GM12878 (cell line): ENCODE measurements around the gene BRI3BP. TPM values are rescaled to one million over a fixed set of nuclear protein-coding genes. Genes with fewer than 3 reads are reported as not detected.

Experiments
- ATAC-seq: fragments of 200-7000 bp; cut with Tn5 transposase; 3 replicates; pipeline ENCODE4 v1.9.1; 2020; ENCODE audit warnings: mild to moderate bottlenecking, moderate library complexity
- BruUV-seq: library from RNA; stranded (reverse); fragments of 400-500 nt; replicated peaks from 2 replicates; lab custom pipeline; 2021; lab: Mats Ljungman, UMichigan
- CTCF ChIA-PET: fragments of 300-600 bp; sonication (Branson Sonifier 250); formaldehyde crosslinking; extraction: SDS; loops from one replicate; lab custom pipeline; 2021; ENCODE audit warnings: inconsistent platforms; lab: Yijun Ruan, JAX
- POLR2A ChIA-PET: fragments of 350-600 bp; formaldehyde crosslinking; extraction: SDS; loops from one replicate; lab custom pipeline; 2021; ENCODE audit warnings: inconsistent platforms; lab: Charles Lee
- RAD21 ChIA-PET: fragments of 300-600 bp; sonication (Branson Sonifier 250); formaldehyde crosslinking; loops from one replicate; lab custom pipeline; 2023; ENCODE audit warnings: antibody characterized with exemption; ENCODE audit not compliant: unreplicated experiment; lab: Charles Lee
- SMC1A ChIA-PET: fragments of 300-600 bp; sonication (Branson Sonifier 250); formaldehyde crosslinking; loops from one replicate; lab custom pipeline; 2023; ENCODE audit not compliant: unreplicated experiment, uncharacterized antibody; lab: Charles Lee
- DNase-seq: peaks from one replicate; pipeline ENCODE4 v3.0.0-alpha.2; 2011; ENCODE audit warnings: low read depth, low spot score
- FAIRE-seq: peaks from 3 replicates; lab custom pipeline; 2011; peaks lifted over from hg19 to GRCh38; lab: Jason Lieb, UNC
- H2AFZ ChIP-seq: 2 replicates; pipeline ENCODE4 v1.6.0; 2011; ENCODE audit warnings: low read depth, low read length, control low read depth; ENCODE audit not compliant: control insufficient read depth
- H3K27ac ChIP-seq: 2 replicates; pipeline ENCODE4 v1.5.1; 2011; ENCODE audit warnings: control low read depth; ENCODE audit not compliant: control insufficient read depth, insufficient read depth
- H3K27me3 ChIP-seq, 2 experiments: replicated peaks in 1 of 2; 2 replicates each; pipeline versions ENCODE4 v1.6.0 to v1.6.1; 2011; ENCODE audit warnings: low read length in 1 of 2; ENCODE audit not compliant: control insufficient read depth in 2 of 2, insufficient read depth in 2 of 2
- H3K36me3 ChIP-seq, 2 experiments: 2 replicates each; pipeline ENCODE4 v1.5.1; 2011; ENCODE audit warnings: low read length in 1 of 2; ENCODE audit not compliant: control insufficient read depth in 2 of 2, insufficient read depth in 2 of 2
- H3K4me1 ChIP-seq: 2 replicates; pipeline ENCODE4 v1.6.1; 2011; ENCODE audit warnings: mild to moderate bottlenecking, low read length, moderate library complexity, mixed read lengths; ENCODE audit not compliant: control insufficient read depth, insufficient read depth
- H3K4me2 ChIP-seq: 2 replicates; pipeline ENCODE4 v1.6.0; 2011; ENCODE audit warnings: control low read depth; ENCODE audit not compliant: control insufficient read depth, insufficient read depth
- H3K4me3 ChIP-seq: fragments of 200-600 bp; sonication (generic); 2 replicates; pipeline ENCODE4 v1.5.1; 2016
- H3K79me2 ChIP-seq: 2 replicates; pipeline ENCODE4 v1.6.0; 2011; ENCODE audit warnings: low read length; ENCODE audit not compliant: control insufficient read depth, insufficient read depth
- H3K9ac ChIP-seq: 2 replicates; pipeline ENCODE4 v1.8.0; 2011; ENCODE audit warnings: low read length, control low read depth, mixed read lengths; ENCODE audit not compliant: control insufficient read depth, insufficient read depth
- H3K9me3 ChIP-seq: replicated peaks from 3 replicates; pipeline ENCODE4 v1.5.1; 2011; ENCODE audit warnings: mild to moderate bottlenecking, low read length; ENCODE audit not compliant: control insufficient read depth, insufficient read depth
- H4K20me1 ChIP-seq: 2 replicates; pipeline ENCODE4 v1.6.0; 2011; ENCODE audit not compliant: control insufficient read depth, insufficient read depth
- BACH1 ChIP-seq: fragments of 450-650 bp; IDR thresholded peaks from 2 replicates; pipeline ENCODE4 v1.6.1; 2017; ENCODE audit warnings: mild to moderate bottlenecking, borderline replicate concordance
- EGR1 ChIP-seq, 2 experiments: IDR thresholded peaks; 1 replicate in 1 of 2; 2 replicates in 1 of 2; pipeline ENCODE4 v1.6.1; 2011 to 2012; ENCODE audit warnings: low read depth in 2 of 2, low read length in 2 of 2, borderline replicate concordance in 1 of 2, mild to moderate bottlenecking in 1 of 2, moderate library complexity in 1 of 2
- IKZF2 ChIP-seq, 2 experiments: fragments of 450-650 bp; IDR thresholded peaks; 2 replicates each; pipeline ENCODE4 v1.6.1; 2017; ENCODE audit warnings: mild to moderate bottlenecking in 2 of 2, moderate library complexity in 2 of 2
- KLF5 ChIP-seq: fragments of 450-650 bp; IDR thresholded peaks from 2 replicates; pipeline ENCODE4 v1.6.1; 2014; ENCODE audit warnings: mild to moderate bottlenecking; ENCODE audit not compliant: partially characterized antibody
- NFYB ChIP-seq: IDR thresholded peaks from 2 replicates; pipeline ENCODE4 v1.6.1; 2011; ENCODE audit warnings: low read depth, mild to moderate bottlenecking, low read length, improper control_type of control experiment, moderate library complexity; ENCODE audit not compliant: insufficient read depth
- RBBP5 ChIP-seq: fragments of 200-600 bp; sonication (generic); conservative IDR thresholded peaks from 2 replicates; pipeline ENCODE4 v1.6.1; 2016
- SRF ChIP-seq, 2 experiments: IDR thresholded peaks; 2 replicates each; pipeline ENCODE4 v1.6.1; 2011; ENCODE audit warnings: low read depth in 2 of 2, low read length in 2 of 2, mild to moderate bottlenecking in 1 of 2, moderate library complexity in 1 of 2
- WGBS: methylation state at CpG from one replicate; pipeline ENCODE4 v1.1.6; 2016; ENCODE audit warnings: low lambda C conversion rate; ENCODE audit not compliant: insufficient replicate concordance, insufficient coverage; ENCODE audit errors: missing lambda C conversion rate; 5-methylcytosine and 5-hydroxymethylcytosine counted together
- in situ Hi-C: fragments of 300-500 bp; cut with MboI; formaldehyde crosslinking; loops from 9 replicates; pipeline ENCODE4 v1.14.3; 2018; ENCODE audit warnings: mixed read lengths
- intact Hi-C: fragments of 100-400 bp; cut with micrococcal nuclease; formaldehyde crosslinking; loops from one replicate; pipeline ENCODE4 v1.14.2; 2022; ENCODE audit not compliant: unreplicated experiment
- polyA plus RNA-seq, 11 experiments: library from polyadenylated mRNA; depleted of rRNA in 4 of 11; unstranded in 6 of 11; stranded (reverse) in 5 of 11; fragments of >200 nt; fragmentation: Nextera tagmentation in 4 of 11; fragmentation: Illumina TruSeq in 1 of 11; extraction: Ambion mirVana in 4 of 11; extraction: Trizol in 1 of 11; gene quantifications; 1 replicate in 1 of 11; 2 replicates in 10 of 11; pipeline versions ENCODE4 v1.2.1 to v1.2.3, GENCODE V29; 2011 to 2016; ENCODE audit warnings: inconsistent platforms in 2 of 11, missing spikeins in 2 of 11, low read depth in 1 of 11
- total RNA-seq, 4 experiments: library from RNA; depleted of rRNA in 3 of 4; stranded (reverse); fragments of >200 nt in 3 of 4; fragmentation: Illumina TruSeq in 1 of 4; extraction: Trizol in 1 of 4; gene quantifications; 2 replicates each; pipeline versions ENCODE4 v1.2.1 to v1.2.3, GENCODE V29; 2013 to 2021
- TF ChIP-seq, protein P1 (sequence below): fragments of 450-650 bp; IDR thresholded peaks from 2 replicates; pipeline ENCODE4 v1.6.1; 2017; ENCODE audit warnings: antibody characterized with exemption, mild to moderate bottlenecking, moderate library complexity
- TF ChIP-seq, protein P2 (sequence below): IDR thresholded peaks from 2 replicates; pipeline ENCODE4 v1.6.1; 2012; ENCODE audit warnings: improper control_type of control experiment, low read depth, low read length; ENCODE audit not compliant: insufficient replicate concordance
- TF ChIP-seq, protein P3 (sequence below): fragments of 450-650 bp; IDR thresholded peaks from 2 replicates; pipeline ENCODE4 v1.6.1; 2018; ENCODE audit warnings: borderline replicate concordance, mild to moderate bottlenecking; ENCODE audit not compliant: partially characterized antibody

BRI3BP gene
- total and polyA plus RNA-seq, 10 of the 15 experiments (the other 5 are each of a cell fraction or from before 2014, with no cell fraction given), result 11.5 to 37.0 (median 28.5) TPM

DNA sequence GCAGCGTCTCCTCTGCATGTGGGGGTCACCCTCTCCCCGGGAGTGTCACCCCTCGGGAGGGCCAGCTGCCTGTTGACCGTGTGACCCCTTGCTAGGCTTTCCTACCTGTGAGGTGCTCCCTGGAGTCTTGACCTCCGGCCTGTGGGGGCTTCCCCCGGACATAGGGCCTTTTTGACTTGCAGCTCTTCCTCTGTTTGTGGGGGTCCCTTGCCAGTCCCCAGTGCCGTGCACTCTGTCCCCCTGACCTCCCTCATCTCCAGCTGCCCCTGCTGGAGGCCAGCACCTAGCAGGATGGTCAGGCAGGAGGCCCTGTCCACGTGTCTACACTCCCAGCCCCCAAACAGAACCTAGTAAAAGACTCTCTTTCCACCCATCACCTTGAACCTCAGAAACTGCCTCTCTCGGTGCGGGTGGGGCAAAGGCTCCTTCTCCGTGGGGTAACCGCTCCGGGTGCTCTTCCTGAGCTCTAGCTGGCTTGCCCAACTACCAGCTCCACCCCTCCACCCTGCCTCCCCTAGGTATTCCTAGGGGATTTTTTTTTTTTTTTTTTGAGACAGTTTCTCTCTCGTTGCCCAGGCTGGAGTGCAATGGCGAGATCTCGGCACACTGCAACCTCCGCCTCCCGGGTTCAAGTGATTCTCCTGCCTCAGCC lies 72.6 kb downstream of the BRI3BP start (continued):
- TF ChIP-seq, protein P1, sequence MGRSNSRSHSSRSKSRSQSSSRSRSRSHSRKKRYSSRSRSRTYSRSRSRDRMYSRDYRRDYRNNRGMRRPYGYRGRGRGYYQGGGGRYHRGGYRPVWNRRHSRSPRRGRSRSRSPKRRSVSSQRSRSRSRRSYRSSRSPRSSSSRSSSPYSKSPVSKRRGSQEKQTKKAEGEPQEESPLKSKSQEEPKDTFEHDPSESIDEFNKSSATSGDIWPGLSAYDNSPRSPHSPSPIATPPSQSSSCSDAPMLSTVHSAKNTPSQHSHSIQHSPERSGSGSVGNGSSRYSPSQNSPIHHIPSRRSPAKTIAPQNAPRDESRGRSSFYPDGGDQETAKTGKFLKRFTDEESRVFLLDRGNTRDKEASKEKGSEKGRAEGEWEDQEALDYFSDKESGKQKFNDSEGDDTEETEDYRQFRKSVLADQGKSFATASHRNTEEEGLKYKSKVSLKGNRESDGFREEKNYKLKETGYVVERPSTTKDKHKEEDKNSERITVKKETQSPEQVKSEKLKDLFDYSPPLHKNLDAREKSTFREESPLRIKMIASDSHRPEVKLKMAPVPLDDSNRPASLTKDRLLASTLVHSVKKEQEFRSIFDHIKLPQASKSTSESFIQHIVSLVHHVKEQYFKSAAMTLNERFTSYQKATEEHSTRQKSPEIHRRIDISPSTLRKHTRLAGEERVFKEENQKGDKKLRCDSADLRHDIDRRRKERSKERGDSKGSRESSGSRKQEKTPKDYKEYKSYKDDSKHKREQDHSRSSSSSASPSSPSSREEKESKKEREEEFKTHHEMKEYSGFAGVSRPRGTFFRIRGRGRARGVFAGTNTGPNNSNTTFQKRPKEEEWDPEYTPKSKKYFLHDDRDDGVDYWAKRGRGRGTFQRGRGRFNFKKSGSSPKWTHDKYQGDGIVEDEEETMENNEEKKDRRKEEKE, result no peak
- no peak for TF ChIP-seq NFYB

DNA sequence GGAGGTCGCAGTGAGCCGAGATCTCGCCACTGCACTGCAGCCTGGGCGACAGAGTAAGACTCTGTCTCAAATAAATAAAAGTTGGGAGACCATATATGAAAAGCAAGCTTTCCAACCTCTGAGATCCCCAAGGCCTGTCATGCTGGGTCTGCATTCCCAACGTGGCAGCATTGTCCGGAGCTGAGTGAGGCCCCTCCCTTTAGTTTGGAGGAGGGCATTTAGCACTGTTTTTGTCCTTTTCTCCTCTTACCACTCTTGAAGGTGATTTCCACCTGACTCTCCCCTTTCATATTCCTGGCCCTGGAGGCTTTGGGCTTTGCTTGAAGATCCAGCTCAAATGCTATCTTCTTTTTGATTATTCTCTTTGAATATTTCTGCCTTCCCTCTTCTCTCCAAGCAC lies 74.9 kb downstream of the BRI3BP start:
- no peaks in the 10 kb centered on the region; the same call in 1 of the 2 replicates for H3K4me1 ChIP-seq
- DNase-seq (no peak), FAIRE-seq (no peak), ATAC-seq (no peak)
- in situ Hi-C loops (no loop called here), intact Hi-C loops (no loop called here)
- H3K4me2 ChIP-seq, result no peak overlapping the region
- H2AFZ ChIP-seq, result no peak overlapping the region
- no peaks in the 10 kb centered on the region for H4K20me1 ChIP-seq
- peaks cover 0 to 3% of the 10 kb centered on the region in 2 experiments; a peak in 1 of 4 replicates for H3K36me3 ChIP-seq
- H3K27me3 ChIP-seq, result peaks cover 0 to under 1% of the 10 kb centered on the region in 2 experiments; a peak in 1 of 4 replicates
- ChIA-PET POLR2A (no interaction called here), SMC1A (no interaction called here), RAD21 (no interaction called here), CTCF (no interaction called here)
- 92% methylated on average over 6 of the region's 6 CpGs for WGBS
- no peak overlapping the region for H3K4me3 ChIP-seq
- H3K9me3 ChIP-seq, result no peaks in the 10 kb centered on the region
- no peak overlapping the region for H3K27ac ChIP-seq
- no peak overlapping the region for H3K9ac ChIP-seq
- peaks cover 16% of the 10 kb centered on the region for H3K79me2 ChIP-seq
- BruUV-seq, result no TSS peak
- TF ChIP-seq BACH1 (no peak), IKZF2 (IDR thresholded peaks at IDR 0.05) (no peak), SRF (IDR thresholded peaks at IDR 0.05; ENCODE audit: low read depth in 2 of 2, low read length in 2 of 2) (no peak), EGR1 (IDR thresholded peaks at IDR 0.05; ENCODE audit: borderline replicate concordance in 1 of 2, low read depth in 2 of 2, low read length in 2 of 2) (no peak), KLF5 (no peak), RBBP5 (no peak)
- TF ChIP-seq, protein P2, sequence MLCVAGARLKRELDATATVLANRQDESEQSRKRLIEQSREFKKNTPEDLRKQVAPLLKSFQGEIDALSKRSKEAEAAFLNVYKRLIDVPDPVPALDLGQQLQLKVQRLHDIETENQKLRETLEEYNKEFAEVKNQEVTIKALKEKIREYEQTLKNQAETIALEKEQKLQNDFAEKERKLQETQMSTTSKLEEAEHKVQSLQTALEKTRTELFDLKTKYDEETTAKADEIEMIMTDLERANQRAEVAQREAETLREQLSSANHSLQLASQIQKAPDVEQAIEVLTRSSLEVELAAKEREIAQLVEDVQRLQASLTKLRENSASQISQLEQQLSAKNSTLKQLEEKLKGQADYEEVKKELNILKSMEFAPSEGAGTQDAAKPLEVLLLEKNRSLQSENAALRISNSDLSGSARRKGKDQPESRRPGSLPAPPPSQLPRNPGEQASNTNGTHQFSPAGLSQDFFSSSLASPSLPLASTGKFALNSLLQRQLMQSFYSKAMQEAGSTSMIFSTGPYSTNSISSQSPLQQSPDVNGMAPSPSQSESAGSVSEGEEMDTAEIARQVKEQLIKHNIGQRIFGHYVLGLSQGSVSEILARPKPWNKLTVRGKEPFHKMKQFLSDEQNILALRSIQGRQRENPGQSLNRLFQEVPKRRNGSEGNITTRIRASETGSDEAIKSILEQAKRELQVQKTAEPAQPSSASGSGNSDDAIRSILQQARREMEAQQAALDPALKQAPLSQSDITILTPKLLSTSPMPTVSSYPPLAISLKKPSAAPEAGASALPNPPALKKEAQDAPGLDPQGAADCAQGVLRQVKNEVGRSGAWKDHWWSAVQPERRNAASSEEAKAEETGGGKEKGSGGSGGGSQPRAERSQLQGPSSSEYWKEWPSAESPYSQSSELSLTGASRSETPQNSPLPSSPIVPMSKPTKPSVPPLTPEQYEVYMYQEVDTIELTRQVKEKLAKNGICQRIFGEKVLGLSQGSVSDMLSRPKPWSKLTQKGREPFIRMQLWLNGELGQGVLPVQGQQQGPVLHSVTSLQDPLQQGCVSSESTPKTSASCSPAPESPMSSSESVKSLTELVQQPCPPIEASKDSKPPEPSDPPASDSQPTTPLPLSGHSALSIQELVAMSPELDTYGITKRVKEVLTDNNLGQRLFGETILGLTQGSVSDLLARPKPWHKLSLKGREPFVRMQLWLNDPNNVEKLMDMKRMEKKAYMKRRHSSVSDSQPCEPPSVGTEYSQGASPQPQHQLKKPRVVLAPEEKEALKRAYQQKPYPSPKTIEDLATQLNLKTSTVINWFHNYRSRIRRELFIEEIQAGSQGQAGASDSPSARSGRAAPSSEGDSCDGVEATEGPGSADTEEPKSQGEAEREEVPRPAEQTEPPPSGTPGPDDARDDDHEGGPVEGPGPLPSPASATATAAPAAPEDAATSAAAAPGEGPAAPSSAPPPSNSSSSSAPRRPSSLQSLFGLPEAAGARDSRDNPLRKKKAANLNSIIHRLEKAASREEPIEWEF, result no peak
- TF ChIP-seq, protein P3, sequence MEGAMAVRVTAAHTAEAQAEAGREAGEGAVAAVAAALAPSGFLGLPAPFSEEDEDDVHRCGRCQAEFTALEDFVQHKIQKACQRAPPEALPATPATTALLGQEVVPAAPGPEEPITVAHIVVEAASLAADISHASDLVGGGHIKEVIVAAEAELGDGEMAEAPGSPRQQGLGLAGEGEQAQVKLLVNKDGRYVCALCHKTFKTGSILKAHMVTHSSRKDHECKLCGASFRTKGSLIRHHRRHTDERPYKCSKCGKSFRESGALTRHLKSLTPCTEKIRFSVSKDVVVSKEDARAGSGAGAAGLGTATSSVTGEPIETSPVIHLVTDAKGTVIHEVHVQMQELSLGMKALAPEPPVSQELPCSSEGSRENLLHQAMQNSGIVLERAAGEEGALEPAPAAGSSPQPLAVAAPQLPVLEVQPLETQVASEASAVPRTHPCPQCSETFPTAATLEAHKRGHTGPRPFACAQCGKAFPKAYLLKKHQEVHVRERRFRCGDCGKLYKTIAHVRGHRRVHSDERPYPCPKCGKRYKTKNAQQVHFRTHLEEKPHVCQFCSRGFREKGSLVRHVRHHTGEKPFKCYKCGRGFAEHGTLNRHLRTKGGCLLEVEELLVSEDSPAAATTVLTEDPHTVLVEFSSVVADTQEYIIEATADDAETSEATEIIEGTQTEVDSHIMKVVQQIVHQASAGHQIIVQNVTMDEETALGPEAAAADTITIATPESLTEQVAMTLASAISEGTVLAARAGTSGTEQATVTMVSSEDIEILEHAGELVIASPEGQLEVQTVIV, result no peak
